Neural crest cell (in vitro differentiated cells): ENCODE measurements around the gene EPN1. TPM values are rescaled to one million over a fixed set of nuclear protein-coding genes. Genes with fewer than 3 reads are reported as not detected.
A peak's percentile ranks its signal among the peaks of the same experiment; 100 is the strongest.

Source experiments
- DNase-seq: peaks from one replicate; pipeline ENCODE4 v3.0.0; 2021; ENCODE audit warnings: low read depth, mixed read lengths, low spot score
- H3K27ac Mint-ChIP-seq: one replicate; pipeline ENCODE4 v1.8.0; 2021; ENCODE audit warnings: mild to moderate bottlenecking, mixed read lengths; ENCODE audit not compliant: unreplicated experiment
- H3K27me3 Mint-ChIP-seq: 2 replicates; pipeline ENCODE4 v1.8.0; 2021; ENCODE audit warnings: low read depth, mild to moderate bottlenecking, mixed read lengths
- H3K36me3 Mint-ChIP-seq: 2 replicates; pipeline ENCODE4 v1.8.0; 2021; ENCODE audit warnings: low read depth, mild to moderate bottlenecking, mixed read lengths
- H3K4me1 Mint-ChIP-seq: 2 replicates; pipeline ENCODE4 v1.8.0; 2021; ENCODE audit warnings: mixed read lengths
- H3K4me3 Mint-ChIP-seq: one replicate; pipeline ENCODE4 v1.8.0; 2021; ENCODE audit warnings: mild to moderate bottlenecking, mixed read lengths
- H3K9me3 Mint-ChIP-seq: 2 replicates; pipeline ENCODE4 v1.8.0; 2021; ENCODE audit warnings: mixed read lengths
- CTCF ChIP-seq: fragments of 200-600 bp; sonication (generic); conservative IDR thresholded peaks from 2 replicates; pipeline ENCODE4 v1.5.0; 2021; ENCODE audit warnings: antibody characterized with exemption, mild to moderate bottlenecking
- total RNA-seq: library from RNA; stranded (reverse); gene quantifications from 2 replicates; pipeline ENCODE4 v1.2.1, GENCODE V29; 2021

EPN1 gene
- total RNA-seq, 1 donor from 2014 or later, result 129 TPM

- H3K27ac Mint-ChIP-seq, result no peak overlapping the region
- H3K4me3 Mint-ChIP-seq, result peak overlapping the region; percentile 72
- H3K36me3 Mint-ChIP-seq, result peaks cover 14% of the 10 kb centered on the region
- H3K4me1 Mint-ChIP-seq, result peaks cover 27% of the 10 kb centered on the region
- no peaks in the 10 kb centered on the region for H3K27me3 Mint-ChIP-seq
- DNase-seq, result no peak
- no peaks in the 10 kb centered on the region for H3K9me3 Mint-ChIP-seq
- TF ChIP-seq CTCF, result no peak
Observed at GRCh38 chr19:55659822-55660221, 15.2 kb upstream of the EPN1 start.

GRCh38 chr19:55660404-55660803 lies 14.6 kb upstream of the EPN1 start:
- H3K9me3 Mint-ChIP-seq, result no peaks in the 10 kb centered on the region
- H3K27me3 Mint-ChIP-seq, result no peaks in the 10 kb centered on the region
- no peak overlapping the region for H3K27ac Mint-ChIP-seq
- H3K4me3 Mint-ChIP-seq, result peak overlapping the region; percentile 19
- DNase-seq, result no peak
- TF ChIP-seq CTCF, result no peak
- peaks cover 14% of the 10 kb centered on the region for H3K36me3 Mint-ChIP-seq
- H3K4me1 Mint-ChIP-seq, result peaks cover 27% of the 10 kb centered on the region

GRCh38 chr19:55660991-55661390 lies 14.0 kb upstream of the EPN1 start:
- DNase-seq, result no peak
- H3K4me3 Mint-ChIP-seq, result peak overlapping the region; percentile 19

GRCh38 chr19:55661826-55662225 lies 13.2 kb upstream of the EPN1 start:
- Mint-ChIP-seq H3K27ac (no peak overlapping the region), H3K4me3 (peak overlapping the region; percentile 5), H3K4me1 (peaks cover 17% of the 10 kb centered on the region), H3K9me3 (no peaks in the 10 kb centered on the region), H3K36me3 (peaks cover 14% of the 10 kb centered on the region), H3K27me3 (no peaks in the 10 kb centered on the region)
- TF ChIP-seq CTCF, result no peak
- DNase-seq, result no peak

More at GRCh38 chr19:55660991-55661390, 14.0 kb upstream of the EPN1 start:
- Mint-ChIP-seq H3K27ac (no peak overlapping the region), H3K36me3 (peaks cover 14% of the 10 kb centered on the region), H3K9me3 (no peaks in the 10 kb centered on the region), H3K27me3 (no peaks in the 10 kb centered on the region), H3K4me1 (peaks cover 23% of the 10 kb centered on the region)
- TF ChIP-seq CTCF, result no peak

- TF ChIP-seq CTCF, result no peak
- Mint-ChIP-seq H3K4me1 (peaks cover 5% of the 10 kb centered on the region), H3K27ac (no peak overlapping the region), H3K27me3 (no peaks in the 10 kb centered on the region), H3K4me3 (no peak overlapping the region), H3K9me3 (no peaks in the 10 kb centered on the region), H3K36me3 (peaks cover 14% of the 10 kb centered on the region)
- no peak for DNase-seq
Observed at GRCh38 chr19:55663846-55664536, 11.0 kb upstream of the EPN1 start.
